ENCODE results near the gene ACTR5.

- TF ChIP-seq CTCF (IDR thresholded peaks at IDR 0.05; ENCODE audit: low read depth, low read length) (no peak), MAX (IDR thresholded peaks at IDR 0.05; ENCODE audit: low read depth, low read length) (no peak)
These were observed 10.8 kb downstream of the ACTR5 start for GRCh38 chr20:38759106-38759505.

Measured in NB4 (cell line).